ENCODE results near the gene TRAPPC5. TPM values are rescaled to one million over a fixed set of nuclear protein-coding genes. Genes with fewer than 3 reads are reported as not detected.

The TRAPPC5 gene
- total and polyA plus RNA-seq, 10 of the 15 experiments (the other 5 are each of a cell fraction or from before 2014, with no cell fraction given), result 4.2 to 210 (median 89.1) TPM

GRCh38 chr19:7655581-7655980 lies 25.1 kb upstream of the TRAPPC5 start (continued):
- TF ChIP-seq ZBTB40 (IDR thresholded peaks at IDR 0.05; ENCODE audit: borderline replicate concordance) (no peak), STAT1 (conservative IDR thresholded peaks at IDR 0.05) (no peak), ZNF217 (IDR thresholded peaks at IDR 0.05) (no peak), NFYB (IDR thresholded peaks at IDR 0.05; ENCODE audit: insufficient read depth, low read depth, low read length) (no peak)

- intact Hi-C loops (cut with micrococcal nuclease; ENCODE audit: unreplicated experiment), result no loop called here
- 56% methylated on average over 14 of the region's 14 CpGs for WGBS (ENCODE audit: insufficient coverage, insufficient replicate concordance, low lambda C conversion rate, missing lambda C conversion rate)
- H3K9ac ChIP-seq (ENCODE audit: control insufficient read depth, insufficient read depth, low read length), result no peak overlapping the region
- no peak overlapping the region for H3K27ac ChIP-seq (ENCODE audit: control insufficient read depth, insufficient read depth)
- no peaks in the 10 kb centered on the region for H4K20me1 ChIP-seq (ENCODE audit: control insufficient read depth, insufficient read depth)
- BruUV-seq (replicated peaks), result no TSS peak
- H3K4me1 ChIP-seq (ENCODE audit: control insufficient read depth, insufficient read depth, low read length), result peaks cover 19% of the 10 kb centered on the region
- H2AFZ ChIP-seq (ENCODE audit: control insufficient read depth, low read depth, low read length), result peak overlapping the region; percentile 51
- FAIRE-seq (no peak), ATAC-seq (no peak), DNase-seq (ENCODE audit: low read depth, low spot score) (no peak)
- ChIA-PET POLR2A (interaction anchor here (0.8 kb wide), 1 partner anchor 19 kb away, joined by 4 read pairs; no protein-coding TSS in a partner anchor), CTCF (interaction anchor here (1.1 to 1.2 kb wide), 2 partner anchors 23 to 24 kb away, joined by 3 to 5 read pairs; partner anchors contain the start of gene TRAPPC5), RAD21 (ENCODE audit: unreplicated experiment) (interaction anchor here (0.6 to 1.1 kb wide), 3 partner anchors 89 to 142 kb away, joined by 3 to 5 read pairs (median 3); no protein-coding TSS in a partner anchor), SMC1A (ENCODE audit: uncharacterized antibody, unreplicated experiment) (interaction anchor here (0.6 to 1.1 kb wide), 4 partner anchors 20 to 142 kb away, joined by 3 read pairs; no protein-coding TSS in a partner anchor)
- H3K9me3 ChIP-seq (replicated peaks; ENCODE audit: control insufficient read depth, insufficient read depth, low read length), result no peaks in the 10 kb centered on the region
- no peaks in the 10 kb centered on the region for H3K79me2 ChIP-seq (ENCODE audit: control insufficient read depth, insufficient read depth, low read length)
- no peak overlapping the region for H3K4me3 ChIP-seq
- in situ Hi-C loops (cut with MboI), result no loop called here
- no peaks in the 10 kb centered on the region for H3K27me3 ChIP-seq (replicated peaks in 1 of 2; ENCODE audit: control insufficient read depth in 2 of 2, insufficient read depth in 2 of 2, low read length in 1 of 2)
- no peaks in the 10 kb centered on the region for H3K36me3 ChIP-seq (ENCODE audit: control insufficient read depth in 2 of 2, insufficient read depth in 2 of 2, low read length in 1 of 2)
- peak overlapping the region; percentile 70; the same call in 1 of the 2 replicates for H3K4me2 ChIP-seq (ENCODE audit: control insufficient read depth, insufficient read depth)
- TF ChIP-seq PML (IDR thresholded peaks at IDR 0.05; ENCODE audit: low read length) (no peak), POU2F2 (IDR thresholded peaks at IDR 0.05; ENCODE audit: borderline replicate concordance, low read depth, low read length) (no peak), EED (IDR thresholded peaks at IDR 0.05; ENCODE audit: low read depth) (no peak), DPF2 (IDR thresholded peaks at IDR 0.05) (no peak), NFXL1 (IDR thresholded peaks at IDR 0.05; ENCODE audit: borderline replicate concordance) (no peak), TCF7 (IDR thresholded peaks at IDR 0.05; ENCODE audit: borderline replicate concordance) (no peak), REST (IDR thresholded peaks at IDR 0.05; ENCODE audit: low read depth, low read length) (no peak), SUZ12 (IDR thresholded peaks at IDR 0.05; ENCODE audit: unreplicated experiment) (no peak), PAX8 (IDR thresholded peaks at IDR 0.05) (no peak), GATAD2B (conservative IDR thresholded peaks at IDR 0.05; ENCODE audit: low read depth) (no peak), HCFC1 (IDR thresholded peaks at IDR 0.05; ENCODE audit: low read length) (no peak), RCOR1 (conservative IDR thresholded peaks at IDR 0.05; ENCODE audit: low read depth, low read length) (no peak), RFX5 (IDR thresholded peaks at IDR 0.05; ENCODE audit: low read depth, low read length) (no peak)
Observed at GRCh38 chr19:7657131-7657751, 23.4 kb upstream of the TRAPPC5 start.

Measured in GM12878 (cell line).